H7 (cell line): ENCODE results near the gene SLC10A4. TPM values are rescaled to one million over a fixed set of nuclear protein-coding genes. Genes with fewer than 3 reads are reported as not detected.
A peak's percentile ranks its signal among the peaks of the same experiment; 100 is the strongest.
"Not testable (repeated sequence)": the region's sequence is repeated elsewhere in the genome, so short reads cannot be mapped to it uniquely, and the experiment has no call there.

ENCODE experiments used
- DNase-seq: peaks from one replicate; pipeline ENCODE4 v3.0.0; 2012
- H3K27me3 ChIP-seq: 2 replicates; pipeline ENCODE4 v1.6.0; 2011; ENCODE audit warnings: mild to moderate bottlenecking, low read length; ENCODE audit not compliant: control insufficient read depth, insufficient read depth
- H3K36me3 ChIP-seq: replicated peaks from 2 replicates; pipeline ENCODE4 v1.5.1; 2011; ENCODE audit warnings: low read length; ENCODE audit not compliant: control insufficient read depth, insufficient read depth
- H3K4me3 ChIP-seq: 2 replicates; pipeline ENCODE4 v1.5.1; 2011; ENCODE audit warnings: low read depth, mild to moderate bottlenecking, control low read depth, low read length, moderate library complexity; ENCODE audit not compliant: insufficient read depth
- total RNA-seq: library from RNA; depleted of rRNA; stranded (reverse); fragments of >200 nt; shearing (Covaris generic); gene quantifications from 2 replicates; pipeline ENCODE4 v1.2.3, GENCODE V29; 2014; rRNA removed

Gene SLC10A4, protein sequence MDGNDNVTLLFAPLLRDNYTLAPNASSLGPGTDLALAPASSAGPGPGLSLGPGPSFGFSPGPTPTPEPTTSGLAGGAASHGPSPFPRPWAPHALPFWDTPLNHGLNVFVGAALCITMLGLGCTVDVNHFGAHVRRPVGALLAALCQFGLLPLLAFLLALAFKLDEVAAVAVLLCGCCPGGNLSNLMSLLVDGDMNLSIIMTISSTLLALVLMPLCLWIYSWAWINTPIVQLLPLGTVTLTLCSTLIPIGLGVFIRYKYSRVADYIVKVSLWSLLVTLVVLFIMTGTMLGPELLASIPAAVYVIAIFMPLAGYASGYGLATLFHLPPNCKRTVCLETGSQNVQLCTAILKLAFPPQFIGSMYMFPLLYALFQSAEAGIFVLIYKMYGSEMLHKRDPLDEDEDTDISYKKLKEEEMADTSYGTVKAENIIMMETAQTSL
- total RNA-seq = 1.3 and 1.5 TPM in 2 replicates

DNA sequence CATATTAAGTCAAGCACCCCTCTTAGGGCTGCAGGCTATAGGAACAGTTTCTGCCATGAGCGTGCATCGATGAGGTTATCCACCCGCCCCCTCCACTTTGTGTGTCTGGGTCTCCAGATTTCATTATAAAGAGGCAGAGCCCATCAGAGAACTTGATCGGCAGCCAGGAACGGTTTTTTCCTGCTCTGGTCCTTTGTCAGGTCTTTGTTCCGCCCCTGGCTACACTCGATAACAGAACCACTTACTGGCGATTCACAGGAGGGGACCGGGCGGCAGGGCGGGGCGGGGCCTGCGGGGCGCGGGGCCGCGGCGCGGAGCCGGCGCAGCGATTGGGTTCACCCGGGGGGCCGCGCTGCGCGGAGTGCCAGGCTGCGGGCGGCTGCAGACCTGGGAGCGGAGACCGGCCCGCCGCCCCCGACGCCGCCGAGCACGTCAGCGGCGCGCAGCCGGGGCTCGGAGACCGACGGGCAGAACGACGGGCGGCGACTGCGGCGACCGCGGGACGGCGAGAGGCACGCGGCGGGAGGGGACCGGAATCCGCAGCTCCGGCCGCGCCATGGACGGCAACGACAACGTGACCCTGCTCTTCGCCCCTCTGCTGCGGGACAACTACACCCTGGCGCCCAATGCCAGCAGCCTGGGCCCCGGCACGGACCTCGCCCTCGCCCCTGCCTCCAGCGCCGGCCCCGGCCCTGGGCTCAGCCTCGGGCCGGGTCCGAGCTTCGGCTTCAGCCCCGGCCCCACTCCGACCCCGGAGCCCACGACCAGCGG lies at the start of gene SLC10A4:
TSS of gene SLC10A4 (plus strand) at position 338 of the 771 bp plus-strand sequence. CDS start at position 557, 219 bp downstream.
- H3K27me3 ChIP-seq = peaks cover 37% of the 10 kb centered on the region
- DNase-seq = peak; percentile 88
- H3K4me3 ChIP-seq = peak within 1 kb of the TSS; percentile 64
- H3K36me3 ChIP-seq = no peaks in the 10 kb centered on the region

DNA sequence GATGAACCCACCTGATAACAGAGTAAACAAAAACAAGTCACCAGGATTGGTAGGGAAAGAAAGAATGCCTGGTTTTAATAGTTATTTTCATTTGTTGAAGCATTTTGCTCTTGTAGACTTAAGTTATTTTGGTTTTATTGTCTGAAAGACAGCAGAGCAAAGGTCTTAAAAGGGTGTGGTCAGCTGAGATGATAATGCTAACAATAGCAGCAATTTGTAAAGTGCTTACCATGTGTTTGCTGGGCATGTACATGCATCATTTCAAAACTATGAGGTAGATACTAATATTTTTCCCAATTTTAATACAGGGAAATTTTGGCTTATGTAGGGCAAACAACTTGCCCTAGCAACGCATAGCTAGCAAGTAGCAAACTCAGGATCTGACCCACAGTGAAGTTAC lies 46.8 kb upstream of the SLC10A4 start:
- DNase-seq = no peak
- Histone ChIP-seq H3K36me3 (no peaks in the 10 kb centered on the region), H3K4me3 (no peak overlapping the region), H3K27me3 (no peaks in the 10 kb centered on the region)

DNA sequence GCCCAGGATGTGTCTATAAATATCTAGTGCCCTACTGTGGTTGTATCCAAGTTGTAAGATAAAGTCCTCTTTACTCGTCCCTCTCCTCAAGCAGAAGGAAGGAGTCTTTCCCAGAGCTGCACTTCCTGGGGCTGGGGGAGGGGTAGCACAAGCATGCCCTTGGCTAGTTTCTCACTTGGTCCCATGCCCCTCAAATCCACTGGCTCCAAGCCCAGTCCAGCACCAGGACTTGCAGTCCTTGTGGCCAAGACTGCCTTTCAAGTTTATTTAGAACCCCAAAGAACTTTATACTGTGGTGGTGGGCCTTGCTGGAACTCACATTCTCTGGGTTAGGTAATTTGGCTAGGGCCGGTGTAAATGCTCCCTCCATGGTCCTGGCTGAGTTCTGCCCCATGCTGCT lies 43.2 kb upstream of the SLC10A4 start:
- no peak for DNase-seq

DNA sequence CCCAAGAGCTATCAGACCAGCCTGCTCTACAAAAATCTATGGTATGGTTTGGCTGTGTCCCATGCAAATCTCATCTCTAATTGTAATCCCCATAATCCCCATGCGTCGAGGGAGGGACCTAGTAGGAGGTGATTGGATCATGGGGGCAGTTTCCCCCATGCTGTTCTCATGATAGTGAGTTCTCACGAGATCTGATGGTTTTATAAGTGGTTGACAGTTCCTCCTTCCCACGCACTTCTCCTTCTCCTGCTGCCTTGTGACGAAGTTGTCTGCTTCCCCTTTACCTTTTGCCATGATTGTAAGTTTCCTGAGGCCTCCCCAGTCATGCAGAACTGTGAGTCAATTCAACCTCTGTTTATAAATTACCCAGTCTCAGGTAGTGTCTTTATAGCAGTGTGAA lies 42.2 kb upstream of the SLC10A4 start:
- H3K4me3 ChIP-seq, DNase-seq, H3K27me3 ChIP-seq, H3K36me3 ChIP-seq: not testable (repeated sequence)

More for the DNA sequence above, 43.2 kb upstream of the SLC10A4 start:
- no peaks in the 10 kb centered on the region for H3K36me3 ChIP-seq
- H3K4me3 ChIP-seq = no peak overlapping the region
- no peaks in the 10 kb centered on the region for H3K27me3 ChIP-seq

DNA sequence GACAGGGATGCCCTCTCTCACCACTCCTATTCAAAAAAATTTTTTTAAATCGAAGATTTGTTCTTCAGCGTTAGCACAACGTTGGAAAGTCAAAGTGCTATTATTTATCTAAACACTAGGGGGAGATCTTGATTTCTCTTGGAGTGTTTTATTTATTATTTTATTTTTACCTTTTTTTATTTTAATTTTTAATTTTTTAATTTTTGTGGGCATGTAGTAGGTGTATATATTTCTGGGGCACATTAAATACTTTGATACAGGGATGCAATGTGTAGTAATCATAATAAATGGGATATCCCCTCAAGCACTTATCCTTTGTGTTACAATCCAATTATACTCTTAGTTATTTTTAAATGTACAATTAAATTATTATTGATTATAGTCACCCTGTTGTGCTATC lies 37.4 kb upstream of the SLC10A4 start:
- no peak for DNase-seq
- Histone ChIP-seq H3K27me3 (no peaks in the 10 kb centered on the region), H3K4me3 (no peak overlapping the region)

DNA sequence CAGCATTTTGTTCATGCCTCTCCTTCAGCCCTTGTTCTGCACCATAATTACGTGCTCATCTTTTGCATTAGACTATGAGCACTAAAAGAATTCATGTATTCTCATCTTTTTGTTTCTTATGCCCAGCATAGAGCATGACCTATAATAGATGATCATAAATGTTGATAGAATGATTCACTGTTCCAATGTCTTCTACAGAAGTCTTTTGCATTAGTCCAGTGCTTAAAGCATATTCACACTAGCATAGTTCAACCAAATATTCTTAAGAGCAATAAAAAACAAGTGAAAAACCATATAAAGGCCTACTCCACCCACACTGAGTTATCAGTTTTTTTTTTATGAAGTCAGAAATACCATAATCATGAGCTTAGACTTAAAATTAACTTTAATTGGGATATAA lies 36.5 kb upstream of the SLC10A4 start:
- H3K36me3 ChIP-seq = no peaks in the 10 kb centered on the region

More for the DNA sequence above, 37.4 kb upstream of the SLC10A4 start:
- no peaks in the 10 kb centered on the region for H3K36me3 ChIP-seq

DNA sequence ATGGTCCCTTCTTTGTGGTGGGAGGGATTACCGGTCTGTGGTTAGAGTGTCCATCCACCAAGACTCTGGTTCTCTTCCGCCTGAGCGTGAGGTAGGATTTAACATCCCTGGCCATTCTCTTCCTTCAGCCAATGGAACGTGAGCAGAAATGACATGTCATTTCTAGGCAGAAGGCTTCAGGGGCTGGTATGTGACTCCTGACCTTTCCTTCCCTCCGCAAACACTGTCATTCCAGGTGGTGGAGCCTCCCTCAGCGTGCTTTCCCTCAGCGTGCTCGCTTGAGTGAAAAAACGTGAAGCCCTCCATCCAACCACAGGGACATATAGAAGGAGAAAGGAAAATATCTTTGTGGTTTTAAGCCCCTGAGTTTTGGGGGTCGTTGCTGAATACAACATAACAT lies 34.0 kb upstream of the SLC10A4 start:
- no peak for DNase-seq
- H3K36me3 ChIP-seq = no peaks in the 10 kb centered on the region
- no peak overlapping the region for H3K4me3 ChIP-seq
- no peaks in the 10 kb centered on the region for H3K27me3 ChIP-seq

More for the DNA sequence above, 36.5 kb upstream of the SLC10A4 start:
- Histone ChIP-seq H3K27me3 (no peaks in the 10 kb centered on the region), H3K4me3 (no peak overlapping the region)
- DNase-seq = no peak

DNA sequence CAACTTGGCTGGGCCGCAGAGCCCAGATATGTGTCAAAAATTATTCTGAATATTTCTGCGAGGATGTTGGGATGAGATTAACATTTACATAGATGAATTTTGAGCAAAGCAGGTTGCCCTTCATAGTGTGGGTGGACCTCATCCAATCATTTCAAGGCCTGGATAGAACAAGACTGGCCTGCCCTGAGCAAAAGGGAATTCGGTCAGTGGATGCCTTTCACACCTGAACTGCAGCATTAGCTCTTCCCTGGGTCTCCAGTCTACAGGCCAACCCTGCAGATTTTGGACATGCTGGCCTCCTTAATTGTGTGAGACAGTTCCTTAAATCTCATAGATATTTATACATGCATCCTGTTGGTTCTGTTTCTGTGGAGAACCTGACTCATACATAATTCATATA lies 32.4 kb upstream of the SLC10A4 start:
- DNase-seq = no peak
- Histone ChIP-seq H3K36me3 (no peaks in the 10 kb centered on the region), H3K4me3 (no peak overlapping the region), H3K27me3 (no peaks in the 10 kb centered on the region)

DNA sequence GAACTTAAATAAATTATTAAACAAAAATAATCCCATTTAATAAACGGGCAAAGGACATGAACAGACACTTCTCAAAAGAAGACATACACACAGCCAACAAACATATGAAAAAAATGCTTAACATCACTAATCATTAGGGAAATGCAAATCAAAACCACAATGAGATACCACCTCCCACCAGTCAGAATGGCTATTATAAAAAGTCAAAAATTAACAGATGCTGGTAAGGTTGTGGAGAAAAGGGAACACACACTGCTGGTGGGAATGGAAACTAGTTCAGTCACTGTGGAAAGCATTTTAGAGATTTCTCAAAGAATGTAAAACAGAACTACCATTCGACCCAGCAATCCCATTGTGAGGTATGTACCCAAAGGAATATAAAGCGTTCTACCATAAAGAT lies 31.5 kb upstream of the SLC10A4 start:
- not testable (repeated sequence) for H3K27me3 ChIP-seq, H3K4me3 ChIP-seq, H3K36me3 ChIP-seq, DNase-seq

DNA sequence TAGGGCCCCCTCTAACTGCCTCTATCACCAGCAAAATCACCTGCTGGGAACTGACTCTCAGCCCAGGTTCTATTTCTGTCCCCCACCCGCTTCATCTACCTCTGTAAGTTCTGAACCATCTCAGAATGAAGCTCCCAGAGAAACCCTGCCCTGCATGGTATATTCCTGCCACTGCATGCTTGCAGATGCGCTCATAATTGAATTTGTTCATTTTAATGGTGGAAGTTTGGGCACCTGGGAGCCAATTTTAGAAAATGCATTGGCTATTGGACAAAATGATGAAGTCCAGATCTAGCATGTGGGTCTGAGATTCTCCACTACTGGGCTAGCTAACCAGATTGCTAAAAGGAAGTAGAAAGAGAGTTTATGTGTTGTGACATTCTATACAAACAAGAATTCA lies 28.6 kb upstream of the SLC10A4 start:
- Histone ChIP-seq H3K36me3 (no peaks in the 10 kb centered on the region), H3K4me3 (no peak overlapping the region), H3K27me3 (no peaks in the 10 kb centered on the region)
- no peak for DNase-seq

DNA sequence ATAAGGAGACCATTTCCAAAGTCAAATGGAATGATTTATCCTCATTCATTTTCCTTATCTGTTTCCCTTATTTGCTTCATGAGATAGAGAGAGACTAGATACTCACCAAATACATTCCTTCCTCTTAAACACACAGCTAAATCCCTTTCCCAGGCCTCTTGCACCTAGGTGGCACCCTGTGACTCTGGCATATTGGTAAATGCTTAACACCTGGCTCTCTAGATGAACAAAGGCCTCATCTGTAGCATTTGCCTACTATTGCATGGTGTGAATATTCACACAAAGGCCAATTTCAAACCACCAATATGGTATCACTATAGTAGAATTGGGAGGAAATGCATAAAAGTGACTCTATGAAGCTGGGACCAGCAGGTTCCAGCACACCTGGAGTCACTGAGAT lies 22.1 kb upstream of the SLC10A4 start:
- no peaks in the 10 kb centered on the region for H3K36me3 ChIP-seq
- DNase-seq = no peak
- no peaks in the 10 kb centered on the region for H3K27me3 ChIP-seq
- no peak overlapping the region for H3K4me3 ChIP-seq

DNA sequence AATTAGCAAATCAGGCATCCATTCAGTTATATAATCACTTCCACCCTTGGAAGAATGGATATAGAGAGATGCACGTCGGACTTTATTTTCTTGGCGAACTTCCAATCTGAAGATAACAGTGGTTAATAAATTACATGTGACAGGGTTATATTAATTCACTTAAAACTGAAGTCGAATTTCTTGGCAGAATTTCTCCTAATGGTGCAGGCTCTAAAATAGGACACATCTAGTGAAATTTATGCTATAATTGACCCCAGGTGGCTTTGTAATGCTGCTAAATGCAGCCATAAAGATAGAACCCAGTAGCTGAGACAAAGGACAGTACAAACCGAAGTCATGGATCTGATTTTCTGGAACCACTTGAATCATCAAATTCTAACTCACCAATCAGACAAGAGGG lies 20.8 kb upstream of the SLC10A4 start:
- H3K36me3 ChIP-seq = no peaks in the 10 kb centered on the region
- H3K27me3 ChIP-seq = no peaks in the 10 kb centered on the region
- no peak for DNase-seq
- no peak overlapping the region for H3K4me3 ChIP-seq

DNA sequence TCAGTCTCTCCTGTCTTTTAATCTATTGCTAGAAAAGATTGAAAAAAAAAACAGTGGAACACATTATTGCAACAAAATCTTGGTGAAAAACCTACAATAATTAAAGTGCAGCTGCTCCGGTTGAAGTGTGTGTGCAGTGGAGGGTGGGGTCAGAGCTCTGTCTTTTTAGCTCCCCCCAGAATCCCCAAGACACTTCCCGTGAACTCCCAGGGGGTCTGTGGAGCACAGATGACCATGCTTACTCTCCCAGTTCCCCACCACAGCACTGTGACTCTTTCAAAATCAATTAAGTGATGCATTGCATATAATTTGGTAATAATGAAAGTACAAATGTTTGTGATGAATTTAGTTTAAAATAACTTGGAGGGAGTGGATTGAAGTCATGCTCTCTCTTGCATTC lies 15.7 kb upstream of the SLC10A4 start:
- H3K36me3 ChIP-seq = no peaks in the 10 kb centered on the region
- H3K4me3 ChIP-seq = no peak overlapping the region
- DNase-seq = no peak
- H3K27me3 ChIP-seq = no peaks in the 10 kb centered on the region

DNA sequence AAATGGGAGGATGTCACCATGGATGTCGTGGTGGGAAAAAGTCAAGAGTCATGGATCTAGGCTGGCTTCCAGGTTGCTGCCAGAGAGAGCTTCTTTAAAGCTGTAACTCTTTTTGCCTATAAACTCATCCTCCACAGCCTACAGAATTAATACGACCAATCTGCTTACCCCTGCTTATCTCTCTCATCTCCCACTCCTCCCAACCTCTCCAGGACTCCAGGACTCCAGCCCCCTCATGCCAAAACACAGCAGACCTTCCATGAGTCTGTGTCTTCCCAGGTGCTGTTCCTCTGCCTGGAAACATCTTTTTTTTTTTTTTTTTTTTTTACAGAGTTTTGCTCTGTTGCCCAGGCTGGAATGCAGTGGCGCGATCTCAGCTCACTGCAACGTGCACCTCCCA lies 15.3 kb upstream of the SLC10A4 start:
- Histone ChIP-seq H3K4me3 (no peak overlapping the region), H3K27me3 (no peaks in the 10 kb centered on the region), H3K36me3 (no peaks in the 10 kb centered on the region)
- no peak for DNase-seq

DNA sequence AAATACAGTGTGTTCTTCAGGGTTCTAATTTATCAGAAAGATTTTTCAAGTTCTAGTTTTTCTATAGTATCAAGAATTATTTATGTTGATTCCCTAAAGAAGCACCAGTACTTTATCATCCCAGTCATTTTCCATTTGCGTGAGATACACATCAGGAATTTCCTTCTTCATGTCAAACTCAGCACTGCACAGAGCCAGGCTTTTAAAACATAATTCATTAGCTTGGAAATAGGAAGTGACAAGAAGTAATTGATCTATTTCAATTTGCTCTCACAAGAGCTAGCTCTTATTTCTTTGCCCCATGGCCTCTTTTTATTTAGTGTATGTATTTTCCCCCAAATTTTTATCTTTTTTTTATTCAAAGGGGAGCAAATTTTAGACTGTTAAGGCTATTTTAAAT lies 13.0 kb upstream of the SLC10A4 start:
- Histone ChIP-seq H3K4me3 (no peak overlapping the region), H3K36me3 (no peaks in the 10 kb centered on the region), H3K27me3 (no peaks in the 10 kb centered on the region)
- no peak for DNase-seq
